Activated gamma-delta T cell treated with anti-CD3 and anti-CD28 coated beads, Interleukin-2, amount 50 U/mL, for 16 hours (primary cell): ENCODE results near the gene PLEKHA6.
"Not testable (repeated sequence)": the region's sequence is repeated elsewhere in the genome, so short reads cannot be mapped to it uniquely, and the experiment has no call there.

Experiments
- DNase-seq: peaks from one replicate; pipeline ENCODE4 v3.0.0-alpha.2; 2020; ENCODE audit warnings: low read depth

PLEKHA6 gene

GRCh38 chr1:204310970-204311369 is 48.8 kb downstream of the PLEKHA6 start:
- not testable (repeated sequence) for DNase-seq

- no peak for DNase-seq
These were observed 51.6 kb downstream of the PLEKHA6 start for GRCh38 chr1:204308023-204308628.

- DNase-seq = no peak
These were observed 52.3 kb downstream of the PLEKHA6 start for GRCh38 chr1:204307334-204307883.

GRCh38 chr1:204306076-204306475 is 53.7 kb downstream of the PLEKHA6 start:
- no peak for DNase-seq

DNA sequence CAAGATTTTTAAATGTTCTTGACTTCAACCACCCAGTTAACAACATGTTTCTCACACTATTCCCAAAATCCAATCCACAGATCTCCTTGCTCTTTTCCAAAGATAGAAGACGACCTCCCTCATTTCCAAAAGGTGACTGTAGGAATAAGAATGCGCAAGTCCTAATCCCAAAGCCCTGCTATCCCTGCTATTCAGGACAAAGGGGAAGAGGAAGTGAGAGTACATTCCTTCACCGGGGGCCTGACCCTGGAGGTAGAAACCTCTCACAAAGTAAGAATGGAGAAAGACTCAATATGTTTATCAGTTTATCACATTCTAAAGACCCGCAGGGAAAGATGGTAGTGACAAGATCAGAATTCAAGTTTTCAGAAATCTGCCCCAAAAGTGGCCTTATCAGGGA is 55.7 kb downstream of the PLEKHA6 start:
- no peak for DNase-seq

DNA sequence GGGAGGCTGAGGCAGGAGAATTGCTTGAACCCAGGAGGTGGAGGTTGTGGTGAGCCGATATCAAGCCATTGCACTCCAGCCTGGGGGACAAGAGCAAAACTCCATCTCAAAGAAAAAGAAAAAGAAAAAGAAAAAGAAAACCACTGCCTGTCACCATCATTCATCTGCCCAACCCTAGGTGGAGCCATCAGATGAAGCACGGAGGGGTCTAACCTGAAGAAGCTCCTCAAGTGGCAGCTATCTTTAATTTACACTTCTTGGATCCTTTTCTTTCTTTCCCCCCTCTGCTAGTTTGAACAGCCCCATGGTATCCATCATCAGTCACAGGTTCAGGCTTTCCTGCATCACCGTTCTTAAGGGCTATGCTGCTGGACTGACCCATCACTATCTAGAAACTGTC is 57.0 kb downstream of the PLEKHA6 start:
- no peak for DNase-seq

- DNase-seq = no peak
These were observed 58.4 kb downstream of the PLEKHA6 start for GRCh38 chr1:204301171-204301957.

- DNase-seq = no peak
These were observed 59.8 kb downstream of the PLEKHA6 start for GRCh38 chr1:204299814-204300365.

GRCh38 chr1:204296431-204296988 is 63.2 kb downstream of the PLEKHA6 start:
- no peak for DNase-seq

DNA sequence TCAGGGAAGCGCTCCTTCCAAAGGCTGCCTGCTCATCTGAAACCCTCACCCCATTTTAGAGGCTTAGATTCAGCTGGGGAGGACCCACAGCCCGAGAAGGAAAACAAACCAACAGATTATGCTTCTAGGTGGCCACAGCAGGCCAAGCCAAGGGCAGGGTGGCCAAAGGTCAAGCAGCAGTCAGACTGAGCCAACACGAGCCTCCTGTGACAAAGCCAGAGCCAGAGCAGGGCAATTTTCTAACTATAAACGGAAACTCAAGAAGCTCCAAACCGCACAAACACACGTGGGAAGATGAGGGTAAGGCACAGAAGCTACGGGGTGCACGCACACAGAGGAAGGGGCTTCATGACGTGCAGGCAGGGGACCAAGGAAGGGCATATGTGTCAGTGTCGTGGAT is 64.1 kb downstream of the PLEKHA6 start:
- DNase-seq = no peak

GRCh38 chr1:204294357-204294756 is 65.4 kb downstream of the PLEKHA6 start:
- DNase-seq = no peak

- no peak for DNase-seq
These were observed 66.0 kb downstream of the PLEKHA6 start for GRCh38 chr1:204293605-204294337.

DNA sequence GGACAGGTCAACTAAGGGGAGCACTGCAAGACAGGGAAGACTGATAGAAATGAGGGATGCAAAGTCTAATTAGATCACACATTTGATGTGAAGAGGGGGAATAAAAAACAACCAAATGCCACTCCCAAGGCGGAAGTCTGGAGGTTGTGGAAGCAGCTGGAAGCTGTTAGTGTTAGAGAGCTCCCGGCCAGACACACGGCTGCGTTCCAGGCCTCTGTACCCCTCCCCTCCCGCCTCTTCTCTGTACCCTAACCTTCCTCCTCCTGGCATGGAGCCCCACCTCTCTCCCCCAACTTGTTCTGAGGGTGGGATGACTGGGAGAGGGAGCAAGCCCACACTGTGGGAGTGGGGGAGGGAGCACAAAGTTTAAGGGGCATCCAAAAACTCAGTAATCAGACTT is 67.0 kb downstream of the PLEKHA6 start:
- no peak for DNase-seq

- no peak for DNase-seq
These were observed 70.4 kb downstream of the PLEKHA6 start for GRCh38 chr1:204289280-204289679.

GRCh38 chr1:204288021-204288588 is 71.6 kb downstream of the PLEKHA6 start:
- DNase-seq = no peak

- DNase-seq = no peak
These were observed 72.2 kb downstream of the PLEKHA6 start for GRCh38 chr1:204287466-204287891.

GRCh38 chr1:204286831-204287421 is 72.8 kb downstream of the PLEKHA6 start:
- DNase-seq = peak; percentile 5

DNA sequence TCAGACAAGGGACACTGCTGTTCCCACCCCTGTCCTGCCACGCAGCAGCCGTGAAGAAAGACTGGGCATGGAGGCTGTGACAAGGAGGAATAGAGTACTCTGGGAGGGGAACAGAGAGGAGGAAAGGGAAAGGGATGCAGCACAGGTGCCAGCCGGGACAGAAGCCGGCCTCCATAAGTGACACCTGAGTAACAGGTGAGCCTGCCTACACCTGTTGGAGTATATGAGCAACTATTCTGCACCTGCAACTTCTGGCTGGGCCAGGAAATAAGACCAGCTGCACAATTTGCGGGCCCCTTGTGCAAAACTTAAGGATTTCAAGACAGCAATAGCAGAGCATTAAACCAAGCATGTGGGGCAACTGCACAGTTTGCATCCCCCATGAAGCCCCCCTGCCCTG is 73.4 kb downstream of the PLEKHA6 start:
- no peak for DNase-seq

- DNase-seq = no peak
These were observed 74.1 kb downstream of the PLEKHA6 start for GRCh38 chr1:204285436-204286305.

- DNase-seq = no peak
These were observed 74.8 kb downstream of the PLEKHA6 start for GRCh38 chr1:204284929-204285328.
